Gastrocnemius medialis (tissue), 4 donors: Measurements from ENCODE around the gene ARHGAP25. TPM values are rescaled to one million over a fixed set of nuclear protein-coding genes. Genes with fewer than 3 reads are reported as not detected.

Experiments used
- ATAC-seq, 2 donors: fragments of 150-250 bp; one replicate each; pipeline ENCODE4 v1.9.1; 2016
- DNase-seq, 2 donors: peaks; one replicate each; pipeline ENCODE4 v3.0.0-alpha.2; 2019
- H3K27ac ChIP-seq, 4 donors: fragments of 200-600 bp; sonication (generic); 1 replicate in 1 of 4; 2 replicates in 3 of 4; pipeline ENCODE4 v1.5.1; 2016 to 2018; ENCODE audit warnings: mild to moderate bottlenecking in 2 of 4, moderate library complexity in 1 of 4
- H3K27me3 ChIP-seq, 3 donors: fragments of 200-600 bp; sonication (generic) in 2 of 3; 1 replicate in 1 of 3; 2 replicates in 2 of 3; pipeline versions ENCODE4 v1.5.1 to v1.6.0; 2016 to 2019; ENCODE audit warnings: mild to moderate bottlenecking in 1 of 3, moderate library complexity in 1 of 3
- H3K36me3 ChIP-seq, 2 donors: fragments of 200-600 bp; sonication (generic) in 1 of 2; one replicate each; pipeline ENCODE4 v1.5.1; 2017 to 2018
- H3K4me1 ChIP-seq, 2 donors: fragments of 200-600 bp; sonication (generic) in 1 of 2; one replicate each; pipeline ENCODE4 v1.5.1; 2016 to 2017; ENCODE audit warnings: mild to moderate bottlenecking in 2 of 2
- H3K4me3 ChIP-seq, 4 donors: fragments of 200-600 bp; sonication (generic) in 3 of 4; 1 replicate in 1 of 4; 2 replicates in 3 of 4; pipeline ENCODE4 v1.5.1; 2016 to 2019; ENCODE audit warnings: mild to moderate bottlenecking in 2 of 4
- H3K9me3 ChIP-seq, 3 donors: fragments of 200-600 bp; sonication (generic) in 2 of 3; 1 replicate in 1 of 3; 2 replicates in 2 of 3; pipeline ENCODE4 v1.5.1; 2016 to 2019
- CTCF ChIP-seq, 5 experiments: fragments of 450-650 bp in 3 of 5; fragments of 200-600 bp in 2 of 5; sonication (generic) in 2 of 5; IDR thresholded peaks in 4 of 5; conservative IDR thresholded peaks in 1 of 5; 1 replicate in 4 of 5; 2 replicates in 1 of 5; pipeline ENCODE4 v1.5.1; 2016 to 2019; ENCODE audit warnings: antibody characterized with exemption in 5 of 5, mild to moderate bottlenecking in 3 of 5, moderate library complexity in 3 of 5
- POLR2A ChIP-seq, 2 donors: fragments of 450-650 bp; IDR thresholded peaks; one replicate each; pipeline ENCODE4 v1.6.1; 2017; ENCODE audit warnings: antibody characterized with exemption in 2 of 2, mild to moderate bottlenecking in 2 of 2, moderate library complexity in 2 of 2
- in situ Hi-C, 4 donors: fragments of 200-750 bp; cut with MboI; loops; one replicate each; pipeline versions ENCODE4 v1.15.0 to v1.8.0; 2017; ENCODE audit warnings: low sequenced_read_pairs in 4 of 4
- intact Hi-C: fragments of 100-400 bp; cut with DNase I; formaldehyde crosslinking; loops from one replicate; pipeline ENCODE4 v1.15.1; 2023; ENCODE audit warnings: low total_unique reads
- total RNA-seq, 4 donors: library from RNA; depleted of rRNA; stranded (reverse); fragments of >200 nt; gene quantifications; one replicate each; pipeline versions ENCODE4 v1.1.0 to v1.2.3, GENCODE V29; 2016

The ARHGAP25 gene
- total RNA-seq, 4 donors from 2014 or later: 1.9 to 6.8 (median 3.0) TPM

GRCh38 chr2:68755071-68755470 is 20.5 kb downstream of the ARHGAP25 start:
- intact Hi-C loops (no loop called here), in situ Hi-C loops (loop anchor here in 1 of 4 donors (10.0 kb wide), 1 partner anchor 170 kb away; no protein-coding TSS in a partner anchor)

GRCh38 chr2:68756178-68756577 is 21.6 kb downstream of the ARHGAP25 start:
- Histone ChIP-seq H3K4me1 (peaks cover 4 to 10% of the 10 kb centered on the region in 2 donors), H3K27me3 (no peaks in the 10 kb centered on the region), H3K27ac (no peak overlapping the region), H3K9me3 (no peaks in the 10 kb centered on the region), H3K4me3 (no peak overlapping the region), H3K36me3 (no peaks in the 10 kb centered on the region)
- in situ Hi-C loops (loop anchor here in 1 of 4 donors (10.0 kb wide), 1 partner anchor 169 kb away; no protein-coding TSS in a partner anchor), intact Hi-C loops (no loop called here)
- ATAC-seq (no peak), DNase-seq (no peak)
- TF ChIP-seq CTCF (IDR thresholded peaks at IDR 0.05 in 4 of 5, conservative IDR thresholded peaks at IDR 0.05 in 1 of 5): no peak
- no peak for TF ChIP-seq POLR2A (IDR thresholded peaks at IDR 0.05)

More at GRCh38 chr2:68755071-68755470, 20.5 kb downstream of the ARHGAP25 start:
- Histone ChIP-seq H3K9me3 (no peaks in the 10 kb centered on the region), H3K4me1 (peaks cover 4 to 10% of the 10 kb centered on the region in 2 donors), H3K4me3 (no peak overlapping the region), H3K36me3 (no peaks in the 10 kb centered on the region), H3K27me3 (no peaks in the 10 kb centered on the region), H3K27ac (no peak overlapping the region)
- DNase-seq (no peak), ATAC-seq (no peak)
- no peak for TF ChIP-seq POLR2A (IDR thresholded peaks at IDR 0.05)
- TF ChIP-seq CTCF (IDR thresholded peaks at IDR 0.05 in 4 of 5, conservative IDR thresholded peaks at IDR 0.05 in 1 of 5): no peak

DNA sequence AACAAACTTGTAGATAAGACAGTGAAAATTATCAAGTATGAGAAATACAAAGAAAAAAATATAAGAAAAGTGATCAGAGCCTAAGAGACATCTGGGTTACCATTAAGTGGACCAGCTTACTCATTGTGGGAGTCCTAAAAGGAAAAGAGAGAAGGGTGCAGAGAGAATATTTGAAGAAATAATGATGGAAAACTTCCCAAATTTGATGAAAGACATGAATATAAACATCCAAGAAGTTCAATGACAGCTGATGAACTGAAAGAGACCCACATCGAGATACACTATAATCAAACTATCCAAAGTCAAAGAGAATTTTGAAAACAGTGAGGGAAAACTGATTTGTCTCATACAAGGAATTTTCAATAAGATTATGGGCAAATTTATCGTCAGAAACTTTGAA is 22.5 kb downstream of the ARHGAP25 start:
- in situ Hi-C loops (loop anchor here in 1 of 4 donors (10.0 kb wide), 1 partner anchor 168 kb away; no protein-coding TSS in a partner anchor), intact Hi-C loops (no loop called here)
- Histone ChIP-seq H3K4me3 (no peak overlapping the region), H3K36me3 (no peaks in the 10 kb centered on the region), H3K27ac (no peak overlapping the region), H3K4me1 (peaks cover under 1 to 7% of the 10 kb centered on the region in 2 donors), H3K9me3 (no peaks in the 10 kb centered on the region), H3K27me3 (no peaks in the 10 kb centered on the region)
- DNase-seq (no peak), ATAC-seq (no peak)
- TF ChIP-seq POLR2A (IDR thresholded peaks at IDR 0.05) (no peak), CTCF (IDR thresholded peaks at IDR 0.05 in 4 of 5, conservative IDR thresholded peaks at IDR 0.05 in 1 of 5) (no peak)

DNA sequence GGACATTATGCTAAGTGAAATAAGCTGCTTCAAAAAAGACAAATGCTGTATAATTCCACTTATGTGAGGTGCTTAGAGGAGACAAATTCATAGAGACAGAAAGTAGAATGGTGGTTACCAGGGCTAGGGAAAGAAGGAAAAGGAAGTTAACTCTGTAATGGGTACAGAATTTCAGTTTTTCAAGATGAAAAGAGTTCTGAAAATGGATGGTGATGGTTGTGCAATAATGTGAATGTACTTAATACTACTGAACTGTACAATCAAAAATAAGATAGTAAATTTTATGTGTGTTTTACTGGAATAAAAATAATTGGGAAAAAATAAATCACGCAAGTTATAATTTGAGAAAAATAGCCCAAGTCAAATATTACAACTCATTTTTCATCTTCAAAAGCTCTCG is 27.5 kb downstream of the ARHGAP25 start:
- no peak for ATAC-seq
- H3K4me1 ChIP-seq: no peaks in the 10 kb centered on the region
- no peaks in the 10 kb centered on the region for H3K9me3 ChIP-seq
- no peak for DNase-seq
- H3K27me3 ChIP-seq: no peaks in the 10 kb centered on the region
- TF ChIP-seq CTCF (IDR thresholded peaks at IDR 0.05 in 4 of 5, conservative IDR thresholded peaks at IDR 0.05 in 1 of 5) (no peak), POLR2A (IDR thresholded peaks at IDR 0.05) (no peak)
- H3K27ac ChIP-seq: no peak overlapping the region
- no peaks in the 10 kb centered on the region for H3K36me3 ChIP-seq
- intact Hi-C loops (no loop called here), in situ Hi-C loops (no loop called here)
- H3K4me3 ChIP-seq: no peak overlapping the region

GRCh38 chr2:68762665-68763064 is 28.1 kb downstream of the ARHGAP25 start:
- Histone ChIP-seq H3K4me3 (no peak overlapping the region), H3K9me3 (no peaks in the 10 kb centered on the region), H3K27ac (no peak overlapping the region), H3K36me3 (no peaks in the 10 kb centered on the region), H3K27me3 (no peaks in the 10 kb centered on the region), H3K4me1 (no peaks in the 10 kb centered on the region)
- ATAC-seq (no peak), DNase-seq (no peak)
- TF ChIP-seq POLR2A (IDR thresholded peaks at IDR 0.05) (no peak), CTCF (IDR thresholded peaks at IDR 0.05 in 4 of 5, conservative IDR thresholded peaks at IDR 0.05 in 1 of 5) (no peak)
- in situ Hi-C loops: no loop called here
- intact Hi-C loops: no loop called here
